K562 (cell line): ENCODE results near the gene NAT9. TPM values are rescaled to one million over a fixed set of nuclear protein-coding genes. Genes with fewer than 3 reads are reported as not detected.

Experiments
- ATAC-seq: fragments of 200-7000 bp; cut with Tn5 transposase; 3 replicates; pipeline ENCODE4 v1.9.1; 2020; ENCODE audit warnings: moderate library complexity
- BruUV-seq: library from RNA; stranded (reverse); fragments of 400-500 nt; replicated peaks from 2 replicates; lab custom pipeline; 2021; lab: Mats Ljungman, UMichigan
- CTCF ChIA-PET: fragments of 300-600 bp; formaldehyde crosslinking; extraction: SDS; loops from one replicate; lab custom pipeline; 2021; ENCODE audit warnings: low intra/inter-chr PET ratio; lab: Yijun Ruan, JAX
- POLR2A ChIA-PET: fragments of 300-600, 350-650 bp; sonication (Branson Sonifier 250); formaldehyde crosslinking; extraction: SDS; loops from one replicate; lab custom pipeline; 2021; ENCODE audit warnings: antibody characterized with exemption, inconsistent platforms; lab: Yijun Ruan, JAX
- DNase-seq, 4 experiments: peaks; one replicate each; pipeline versions ENCODE4 v3.0.0 to v3.0.0-alpha.2; 2011 to 2018; ENCODE audit warnings: low spot score in 3 of 4, mixed read lengths in 3 of 4; ENCODE audit errors: extremely low read depth in 1 of 4
- FAIRE-seq: peaks from 2 replicates; lab custom pipeline; 2011; peaks lifted over from hg19 to GRCh38; lab: Jason Lieb, UNC
- H2AFZ ChIP-seq: 2 replicates; pipeline ENCODE4 v1.6.0; 2011; ENCODE audit warnings: low read depth, low read length, control low read depth, inconsistent platforms
- H3K27ac ChIP-seq: fragments of 200-600 bp; 3 replicates; pipeline ENCODE4 v1.8.0; 2011; ENCODE audit warnings: low read depth, mild to moderate bottlenecking, control low read depth, inconsistent platforms, low read length, moderate library complexity, mixed read lengths; ENCODE audit errors: extremely low read depth
- H3K27me3 ChIP-seq, 2 experiments: fragments of 300-600 bp in 1 of 2; 2 replicates in 1 of 2; 3 replicates in 1 of 2; pipeline versions ENCODE4 v1.6.0 to v1.8.0; 2011; ENCODE audit warnings: inconsistent platforms in 2 of 2, low read length in 2 of 2, mild to moderate bottlenecking in 1 of 2, mixed read lengths in 1 of 2, moderate library complexity in 1 of 2; ENCODE audit not compliant: control insufficient read depth in 2 of 2, insufficient read depth in 2 of 2
- H3K36me3 ChIP-seq: fragments of 300-600 bp; 3 replicates; pipeline ENCODE4 v1.8.0; 2011; ENCODE audit warnings: mild to moderate bottlenecking, low read length, inconsistent platforms; ENCODE audit not compliant: control insufficient read depth, insufficient read depth
- H3K4me1 ChIP-seq, 2 experiments: fragments of 200-600 bp in 1 of 2; replicated peaks in 1 of 2; 2 replicates in 1 of 2; 3 replicates in 1 of 2; pipeline versions ENCODE4 v1.5.1 to v1.8.0; 2011; ENCODE audit warnings: inconsistent platforms in 2 of 2, low read length in 2 of 2, mild to moderate bottlenecking in 1 of 2, mixed read lengths in 1 of 2, moderate library complexity in 1 of 2; ENCODE audit not compliant: control insufficient read depth in 2 of 2, insufficient read depth in 2 of 2
- H3K4me2 ChIP-seq: 2 replicates; pipeline ENCODE4 v1.6.1; 2011; ENCODE audit warnings: low read length, control low read depth, inconsistent platforms, mixed read lengths; ENCODE audit not compliant: insufficient read depth
- H3K4me3 ChIP-seq: fragments of 200-600 bp; sonication (generic), shearing (Covaris generic); 2 replicates; pipeline ENCODE4 v1.5.1; 2016; ENCODE audit warnings: control low read depth, inconsistent platforms
- H3K79me2 ChIP-seq: fragments of 200-600 bp; 3 replicates; pipeline ENCODE4 v1.8.0; 2011; ENCODE audit warnings: low read length, inconsistent platforms; ENCODE audit not compliant: control insufficient read depth, insufficient read depth
- H3K9ac ChIP-seq, 2 experiments: 2 replicates each; pipeline versions ENCODE4 v1.6.0 to v1.6.1; 2011; ENCODE audit warnings: low read depth in 2 of 2, low read length in 2 of 2, control low read depth in 1 of 2, inconsistent platforms in 1 of 2, mild to moderate bottlenecking in 1 of 2, mixed read lengths in 1 of 2; ENCODE audit not compliant: insufficient read depth in 1 of 2
- H3K9me1 ChIP-seq: one replicate; pipeline ENCODE4 v1.6.0; 2011; ENCODE audit warnings: inconsistent platforms, mild to moderate bottlenecking, low read length, moderate library complexity; ENCODE audit not compliant: control insufficient read depth, insufficient read depth
- H3K9me3 ChIP-seq: replicated peaks from 2 replicates; pipeline ENCODE4 v1.5.1; 2011; ENCODE audit warnings: low read depth, low read length, inconsistent platforms; ENCODE audit not compliant: control insufficient read depth, insufficient read depth
- H4K20me1 ChIP-seq: replicated peaks from 2 replicates; pipeline ENCODE4 v1.6.1; 2011; ENCODE audit warnings: low read length, inconsistent platforms, mixed read lengths; ENCODE audit not compliant: control insufficient read depth, insufficient read depth
- BCL6 ChIP-seq: fragments of 250-450 bp; sonication (Bioruptor Pico); IDR thresholded peaks from 2 replicates; pipeline ENCODE4 v1.4.0; 2020
- SPI1 ChIP-seq: IDR thresholded peaks from 2 replicates; pipeline ENCODE4 v1.6.1; 2011; ENCODE audit warnings: low read depth, low read length, control low read depth, borderline replicate concordance
- ZSCAN32 ChIP-seq: fragments of 450-650 bp; formaldehyde crosslinking; IDR thresholded peaks from 2 replicates; pipeline ENCODE4 v1.4.0; 2020; ENCODE audit warnings: mild to moderate bottlenecking, moderate library complexity
- WGBS: fragments of 100-300 bp; shearing (Covaris generic); methylation state at CpG from one replicate; pipeline ENCODE4 v1.1.6; 2016; ENCODE audit warnings: low coverage, mixed read lengths; ENCODE audit not compliant: insufficient coverage; ENCODE audit errors: missing lambda C conversion rate; 5-methylcytosine and 5-hydroxymethylcytosine counted together
- in situ Hi-C: fragments of 300-500 bp; cut with MboI; formaldehyde crosslinking; loops from 4 replicates; pipeline ENCODE4 v1.15.0; 2018; ENCODE audit warnings: inconsistent platforms, mixed read lengths
- intact Hi-C: fragments of 100-400 bp; cut with micrococcal nuclease; formaldehyde crosslinking; loops from 2 replicates; pipeline ENCODE4 v1.14.2; 2022
- polyA plus RNA-seq, 8 experiments: library from polyadenylated mRNA; depleted of rRNA in 4 of 8; stranded (reverse) in 5 of 8; unstranded in 3 of 8; fragments of >200 nt; fragmentation: Nextera tagmentation in 2 of 8; fragmentation: Illumina TruSeq in 1 of 8; extraction: Ambion mirVana in 2 of 8; extraction: Trizol in 1 of 8; gene quantifications; 2 replicates each; pipeline versions ENCODE4 v1.2.1 to v1.2.3, GENCODE V29; 2011 to 2014; ENCODE audit warnings: inconsistent platforms in 1 of 8, missing spikeins in 1 of 8
- total RNA-seq, 7 experiments: library from RNA; depleted of rRNA in 6 of 7; stranded (reverse); fragments of >200 nt in 6 of 7; fragmentation: Illumina TruSeq in 2 of 7; extraction: Trizol in 2 of 7; gene quantifications; 2 replicates each; pipeline versions ENCODE4 v1.2.1 to v1.2.3, GENCODE V29; 2011 to 2021; ENCODE audit warnings: low replicate concordance in 1 of 7

Gene NAT9
- total and polyA plus RNA-seq, 9 of the 15 experiments (the other 6 are each of a cell fraction or from before 2014, with no cell fraction given), result 4.2 to 63.6 (median 40.8) TPM

GRCh38 chr17:74790161-74791058 lies 14.3 kb upstream of the NAT9 start:
- H3K27ac ChIP-seq, result no peak overlapping the region
- H3K36me3 ChIP-seq, result peaks cover 23% of the 10 kb centered on the region; the same call in 2 of the 3 replicates
- no peaks in the 10 kb centered on the region for H3K79me2 ChIP-seq
- TF ChIP-seq BCL6, result no peak
- TF ChIP-seq SPI1, result peak; percentile 23; the same call in 1 of the 2 replicates
- TF ChIP-seq ZSCAN32, result no peak
- CTCF ChIA-PET, result interaction anchor here (0.6 to 5.8 kb wide), 7 partner anchors 46 to 1507 kb away, joined by 3 to 70 read pairs (median 13); no protein-coding TSS in a partner anchor
- in situ Hi-C loops (loop anchor here (5.0 kb wide), 2 partner anchors 67 to 167 kb away; partner anchors contain the start of gene GRIN2C), intact Hi-C loops (loop anchor here (1.0 kb wide), 2 partner anchors 75 to 170 kb away; no protein-coding TSS in a partner anchor)
- no peak overlapping the region for H3K4me2 ChIP-seq
- no peak for ATAC-seq
- no peaks in the 10 kb centered on the region for H3K27me3 ChIP-seq
- H4K20me1 ChIP-seq, result no peaks in the 10 kb centered on the region
- H2AFZ ChIP-seq, result no peak overlapping the region
- FAIRE-seq, result no peak
- POLR2A ChIA-PET, result interaction anchor here (1.3 kb wide), 1 partner anchor 18 kb away, joined by 3 read pairs; no protein-coding TSS in a partner anchor
- no peak overlapping the region; a peak in 1 of 4 replicates for H3K9ac ChIP-seq
- H3K4me3 ChIP-seq, result no peak overlapping the region
- 58% methylated on average over 11 of the region's 21 CpGs for WGBS
- H3K9me3 ChIP-seq, result no peaks in the 10 kb centered on the region
- BruUV-seq, result no TSS peak
- H3K4me1 ChIP-seq, result peaks cover 0 to 4% of the 10 kb centered on the region in 2 experiments; a peak in 1 of 5 replicates
- H3K9me1 ChIP-seq, result no peaks in the 10 kb centered on the region
- no peak for DNase-seq
